HepG2 (cell line): ENCODE data around the gene BICDL1. TPM values are rescaled to one million over a fixed set of nuclear protein-coding genes. Genes with fewer than 3 reads are reported as not detected.

Experiments used
- BORCS8-MEF2B ChIP-seq: sonication (generic); formaldehyde crosslinking; IDR thresholded peaks from 2 replicates; pipeline ENCODE4 v1.8.0; 2022; ENCODE audit warnings: mild to moderate bottlenecking, missing genetic modification reagents
- GPN1 ChIP-seq: sonication (generic); formaldehyde crosslinking; IDR thresholded peaks from 2 replicates; pipeline ENCODE4 v1.5.1; 2020; ENCODE audit warnings: missing genetic modification reagents, borderline replicate concordance
- HNF4G ChIP-seq, 2 experiments: sonication (generic) in 1 of 2; formaldehyde crosslinking in 1 of 2; IDR thresholded peaks; 2 replicates each; pipeline versions ENCODE4 v1.4.0 to v1.6.1; 2011 to 2020; ENCODE audit warnings: borderline replicate concordance in 2 of 2, low read depth in 2 of 2, mild to moderate bottlenecking in 2 of 2, low read length in 1 of 2, missing genetic modification reagents in 1 of 2, moderate library complexity in 1 of 2
- KAT7 ChIP-seq: IDR thresholded peaks from 2 replicates; pipeline ENCODE4 v1.6.1; 2018; ENCODE audit warnings: borderline replicate concordance, missing compliant biosample characterization
- MED13 ChIP-seq: sonication (generic); formaldehyde crosslinking; IDR thresholded peaks from 2 replicates; pipeline ENCODE4 v1.5.0; 2020; ENCODE audit warnings: missing genetic modification reagents
- NR2C2 ChIP-seq: sonication (generic); formaldehyde crosslinking; IDR thresholded peaks from 2 replicates; pipeline ENCODE4 v1.4.0; 2020; ENCODE audit warnings: missing genetic modification reagents, mild to moderate bottlenecking, moderate library complexity, borderline replicate concordance
- NR2F2 ChIP-seq: IDR thresholded peaks from 2 replicates; pipeline ENCODE4 v1.6.1; 2012; ENCODE audit warnings: low read depth, inconsistent platforms, borderline replicate concordance
- PHF5A ChIP-seq: IDR thresholded peaks from one replicate; pipeline ENCODE4 v1.6.1; 2018; ENCODE audit warnings: low read depth, missing genetic modification reagents; ENCODE audit not compliant: unreplicated experiment
- PITX1 ChIP-seq: sonication (generic); formaldehyde crosslinking; IDR thresholded peaks from 2 replicates; pipeline ENCODE4 v1.5.1; 2020; ENCODE audit warnings: mild to moderate bottlenecking, missing genetic modification reagents
- RBM39 ChIP-seq: fragments of 200-400 bp; formaldehyde crosslinking; IDR thresholded peaks from one replicate; pipeline ENCODE4 v1.6.1; 2018; ENCODE audit warnings: antibody characterized with exemption, mild to moderate bottlenecking, low read depth, low read length; ENCODE audit not compliant: poor library complexity, severe bottlenecking
- SAFB2 ChIP-seq: sonication (generic); formaldehyde crosslinking; IDR thresholded peaks from 2 replicates; pipeline ENCODE4 v1.5.1; 2020; ENCODE audit warnings: missing genetic modification reagents, low read depth, mild to moderate bottlenecking, borderline replicate concordance
- SCMH1 ChIP-seq: sonication (generic); formaldehyde crosslinking; IDR thresholded peaks from 2 replicates; pipeline ENCODE4 v1.9.0; 2021; ENCODE audit warnings: missing genetic modification reagents, mild to moderate bottlenecking, borderline replicate concordance
- SIN3B ChIP-seq: fragments of 150-350 bp; IDR thresholded peaks from 2 replicates; pipeline ENCODE4 v1.6.1; 2014; ENCODE audit warnings: low read length
- ZNF326 ChIP-seq: sonication (generic); formaldehyde crosslinking; IDR thresholded peaks from 2 replicates; pipeline ENCODE4 v1.4.0; 2020; ENCODE audit warnings: missing genetic modification reagents, borderline replicate concordance
- ZNF549 ChIP-seq: sonication (generic); formaldehyde crosslinking; IDR thresholded peaks from 2 replicates; pipeline ENCODE4 v1.5.0; 2020; ENCODE audit warnings: missing genetic modification reagents
- ZNF776 ChIP-seq: sonication (generic); formaldehyde crosslinking; IDR thresholded peaks from 2 replicates; pipeline ENCODE4 v1.4.0; 2020; ENCODE audit warnings: mild to moderate bottlenecking, missing genetic modification reagents
- ZNF781 ChIP-seq: sonication (generic); formaldehyde crosslinking; IDR thresholded peaks from 2 replicates; pipeline ENCODE4 v1.5.1; 2020; ENCODE audit warnings: borderline replicate concordance, mild to moderate bottlenecking, missing genetic modification reagents; ENCODE audit errors: not compliant biosample characterization
- ZNF83 ChIP-seq: sonication (generic); formaldehyde crosslinking; IDR thresholded peaks from 2 replicates; pipeline ENCODE4 v1.4.0; 2020; ENCODE audit warnings: missing genetic modification reagents, mild to moderate bottlenecking, borderline replicate concordance
- ZNF839 ChIP-seq: sonication (generic); formaldehyde crosslinking; IDR thresholded peaks from 2 replicates; pipeline ENCODE4 v1.4.0; 2020; ENCODE audit warnings: missing genetic modification reagents, mild to moderate bottlenecking, borderline replicate concordance
- ZSCAN21 ChIP-seq: sonication (generic); formaldehyde crosslinking; IDR thresholded peaks from 2 replicates; pipeline ENCODE4 v1.8.0; 2022; ENCODE audit warnings: mild to moderate bottlenecking, missing genetic modification reagents, moderate library complexity, borderline replicate concordance
- polyA plus RNA-seq, 8 experiments: library from polyadenylated mRNA; depleted of rRNA in 3 of 8; stranded (reverse) in 7 of 8; unstranded in 1 of 8; fragments of >200 nt; fragmentation: Illumina TruSeq in 4 of 8; extraction: Trizol in 4 of 8; gene quantifications; 2 replicates each; pipeline versions ENCODE4 v1.2.1 to v1.2.3, GENCODE V29; 2011 to 2016; ENCODE audit warnings: low read depth in 4 of 8, missing spikeins in 1 of 8, mixed read lengths in 1 of 8; ENCODE audit not compliant: insufficient read depth in 1 of 8
- total RNA-seq, 5 experiments: library from RNA; depleted of rRNA; stranded (reverse); fragments of >200 nt; fragmentation: Illumina TruSeq; extraction: Trizol; gene quantifications; 2 replicates each; pipeline ENCODE4 v1.2.3, GENCODE V29; 2016; ENCODE audit warnings: low read depth in 1 of 5
- TF ChIP-seq, protein P1 (sequence below): sonication (generic); formaldehyde crosslinking; IDR thresholded peaks from 2 replicates; pipeline ENCODE4 v1.8.0; 2022; ENCODE audit warnings: mild to moderate bottlenecking, missing genetic modification reagents, moderate library complexity
- TF ChIP-seq, protein P2 (sequence below): sonication (generic); formaldehyde crosslinking; IDR thresholded peaks from 2 replicates; pipeline ENCODE4 v1.5.1; 2020; ENCODE audit warnings: missing genetic modification reagents, mild to moderate bottlenecking, borderline replicate concordance
- TF ChIP-seq, protein P3 (sequence below): sonication (generic); formaldehyde crosslinking; IDR thresholded peaks from 2 replicates; pipeline ENCODE4 v1.4.0; 2020; ENCODE audit warnings: low read depth, mild to moderate bottlenecking, missing genetic modification reagents
- TF ChIP-seq, protein P4 (sequence below): sonication (generic); formaldehyde crosslinking; IDR thresholded peaks from 2 replicates; pipeline ENCODE4 v1.5.0; 2020; ENCODE audit warnings: mild to moderate bottlenecking, low read depth, missing genetic modification reagents, borderline replicate concordance
- TF ChIP-seq, protein P5 (sequence below): sonication (generic); formaldehyde crosslinking; IDR thresholded peaks from 2 replicates; pipeline ENCODE4 v1.5.0; 2020; ENCODE audit warnings: missing genetic modification reagents

Gene BICDL1
- total and polyA plus RNA-seq, 2 of the 13 experiments (the other 11 are each of a cell fraction or from before 2014, with no cell fraction given), result 3.6 to 9.7 TPM

DNA sequence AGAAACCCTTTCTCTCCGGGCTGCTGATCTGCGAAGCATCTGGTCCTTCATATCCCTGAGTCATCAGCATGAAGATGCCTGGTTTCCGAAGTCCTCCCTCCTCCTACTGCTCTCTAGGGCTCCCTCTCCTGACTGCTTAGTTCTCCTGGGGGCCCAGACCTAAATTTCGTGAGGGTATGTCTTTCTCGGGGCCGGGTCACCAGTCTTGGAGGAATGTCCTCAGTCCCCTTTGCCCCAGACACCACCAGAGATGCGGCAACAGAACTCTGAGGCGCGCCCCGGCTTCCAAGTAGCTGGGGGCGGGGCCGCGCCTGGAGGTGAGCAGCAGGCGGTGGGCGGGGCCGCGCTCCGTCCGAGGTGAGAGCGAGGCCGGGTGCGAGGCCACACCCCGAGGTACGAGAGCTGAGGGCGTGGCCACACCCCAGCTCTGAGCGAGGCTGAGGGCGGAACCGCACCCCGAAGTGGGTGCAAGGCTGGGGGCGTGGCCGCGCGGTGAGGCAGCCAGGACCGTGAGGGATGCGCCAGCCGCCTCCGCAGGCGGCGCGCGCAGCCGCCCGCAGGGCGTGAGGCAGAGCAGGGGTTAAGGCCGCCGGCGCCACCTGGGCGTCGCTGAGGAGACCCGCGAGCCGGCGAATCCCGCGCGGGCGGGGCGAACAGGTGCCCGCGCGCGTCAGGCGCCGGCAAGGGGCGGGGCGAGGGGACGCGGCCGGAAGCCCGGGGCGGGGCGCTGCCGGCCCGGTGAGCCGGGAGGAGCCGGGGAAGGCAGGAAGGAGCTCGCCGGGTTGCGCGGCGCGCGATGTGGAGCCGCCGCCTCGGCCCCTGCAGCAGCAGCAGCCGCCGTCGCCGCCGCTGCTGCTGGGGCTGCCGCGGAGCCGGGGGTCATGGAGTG, at the start of gene BICDL1 (continued):
- TF ChIP-seq, protein P1, sequence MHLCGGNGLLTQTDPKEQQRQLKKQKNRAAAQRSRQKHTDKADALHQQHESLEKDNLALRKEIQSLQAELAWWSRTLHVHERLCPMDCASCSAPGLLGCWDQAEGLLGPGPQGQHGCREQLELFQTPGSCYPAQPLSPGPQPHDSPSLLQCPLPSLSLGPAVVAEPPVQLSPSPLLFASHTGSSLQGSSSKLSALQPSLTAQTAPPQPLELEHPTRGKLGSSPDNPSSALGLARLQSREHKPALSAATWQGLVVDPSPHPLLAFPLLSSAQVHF (CRISPR knock-in tag), result no peak
- no peak for TF ChIP-seq ZNF839 (CRISPR knock-in tag)
- no peak for TF ChIP-seq PHF5A
- TF ChIP-seq ZSCAN21, result peak; percentile 51; the same call in 1 of the 2 replicates
- TF ChIP-seq NR2C2 (CRISPR knock-in tag), result no peak
- TF ChIP-seq ZNF83, result no peak
- TF ChIP-seq KAT7 (CRISPR knock-in tag), result no peak
- no peak for TF ChIP-seq BORCS8-MEF2B (CRISPR knock-in tag)
- TF ChIP-seq MED13, result no peak
- TF ChIP-seq SCMH1, result no peak
- TF ChIP-seq SIN3B, result no peak
- no peak for TF ChIP-seq ZNF549
- TF ChIP-seq PITX1, result no peak
- TF ChIP-seq, protein P2, sequence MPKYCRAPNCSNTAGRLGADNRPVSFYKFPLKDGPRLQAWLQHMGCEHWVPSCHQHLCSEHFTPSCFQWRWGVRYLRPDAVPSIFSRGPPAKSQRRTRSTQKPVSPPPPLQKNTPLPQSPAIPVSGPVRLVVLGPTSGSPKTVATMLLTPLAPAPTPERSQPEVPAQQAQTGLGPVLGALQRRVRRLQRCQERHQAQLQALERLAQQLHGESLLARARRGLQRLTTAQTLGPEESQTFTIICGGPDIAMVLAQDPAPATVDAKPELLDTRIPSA (CRISPR knock-in tag), result no peak
- TF ChIP-seq HNF4G (IDR thresholded peaks at IDR 0.05; ENCODE audit: borderline replicate concordance, low read depth, low read length), result no peak
- TF ChIP-seq HNF4G (CRISPR knock-in tag; IDR thresholded peaks at IDR 0.05; ENCODE audit: borderline replicate concordance, low read depth), result no peak
- TF ChIP-seq, protein P3, sequence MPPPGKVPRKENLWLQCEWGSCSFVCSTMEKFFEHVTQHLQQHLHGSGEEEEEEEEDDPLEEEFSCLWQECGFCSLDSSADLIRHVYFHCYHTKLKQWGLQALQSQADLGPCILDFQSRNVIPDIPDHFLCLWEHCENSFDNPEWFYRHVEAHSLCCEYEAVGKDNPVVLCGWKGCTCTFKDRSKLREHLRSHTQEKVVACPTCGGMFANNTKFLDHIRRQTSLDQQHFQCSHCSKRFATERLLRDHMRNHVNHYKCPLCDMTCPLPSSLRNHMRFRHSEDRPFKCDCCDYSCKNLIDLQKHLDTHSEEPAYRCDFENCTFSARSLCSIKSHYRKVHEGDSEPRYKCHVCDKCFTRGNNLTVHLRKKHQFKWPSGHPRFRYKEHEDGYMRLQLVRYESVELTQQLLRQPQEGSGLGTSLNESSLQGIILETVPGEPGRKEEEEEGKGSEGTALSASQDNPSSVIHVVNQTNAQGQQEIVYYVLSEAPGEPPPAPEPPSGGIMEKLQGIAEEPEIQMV (CRISPR knock-in tag), result no peak
- no peak for TF ChIP-seq NR2F2
- no peak for TF ChIP-seq GPN1 (CRISPR knock-in tag)
- no peak for TF ChIP-seq SAFB2 (CRISPR knock-in tag)
- no peak for TF ChIP-seq ZNF781 (CRISPR knock-in tag)
- TF ChIP-seq, protein P4, sequence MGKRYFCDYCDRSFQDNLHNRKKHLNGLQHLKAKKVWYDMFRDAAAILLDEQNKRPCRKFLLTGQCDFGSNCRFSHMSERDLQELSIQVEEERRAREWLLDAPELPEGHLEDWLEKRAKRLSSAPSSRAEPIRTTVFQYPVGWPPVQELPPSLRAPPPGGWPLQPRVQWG, result no peak
- no peak for TF ChIP-seq ZNF326
- TF ChIP-seq RBM39, result no peak
- TF ChIP-seq, protein P5, sequence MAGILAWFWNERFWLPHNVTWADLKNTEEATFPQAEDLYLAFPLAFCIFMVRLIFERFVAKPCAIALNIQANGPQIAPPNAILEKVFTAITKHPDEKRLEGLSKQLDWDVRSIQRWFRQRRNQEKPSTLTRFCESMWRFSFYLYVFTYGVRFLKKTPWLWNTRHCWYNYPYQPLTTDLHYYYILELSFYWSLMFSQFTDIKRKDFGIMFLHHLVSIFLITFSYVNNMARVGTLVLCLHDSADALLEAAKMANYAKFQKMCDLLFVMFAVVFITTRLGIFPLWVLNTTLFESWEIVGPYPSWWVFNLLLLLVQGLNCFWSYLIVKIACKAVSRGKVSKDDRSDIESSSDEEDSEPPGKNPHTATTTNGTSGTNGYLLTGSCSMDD (CRISPR knock-in tag), result no peak
- no peak for TF ChIP-seq ZNF776
